ENCODE results near the gene CISH.

The CISH gene

GRCh38 chr3:50650018-50650417, 38.4 kb upstream of the CISH start:
- no peak overlapping the region for H2BK15ac ChIP-seq (ENCODE audit: low read depth, poor library complexity, severe bottlenecking)
- no peak overlapping the region for H2AFZ ChIP-seq (ENCODE audit: low read depth, low read length)
- no peak overlapping the region for H3K14ac ChIP-seq (ENCODE audit: low read length in 2 of 2)
- no peak overlapping the region for H3K18ac ChIP-seq (ENCODE audit: low read depth in 1 of 2, low read length in 2 of 2)
- H3K4me3 ChIP-seq (ENCODE audit: insufficient read depth in 1 of 2, low read depth in 1 of 2, low read length in 2 of 2), result no peak overlapping the region
- H2BK120ac ChIP-seq (ENCODE audit: low read depth, low read length), result no peak overlapping the region
- no peak overlapping the region for H2BK12ac ChIP-seq (ENCODE audit: low read length in 2 of 2)
- no CpG with 5 or more reads among the region's 1 CpG for WGBS
- no peak overlapping the region for H2AK5ac ChIP-seq (ENCODE audit: low read length, severe bottlenecking)
- H3K4ac ChIP-seq (ENCODE audit: low read depth in 1 of 2, low read length in 2 of 2), result no peak overlapping the region
- H4K8ac ChIP-seq (ENCODE audit: low read length), result no peak overlapping the region
- no peaks in the 10 kb centered on the region for H3K9me3 ChIP-seq (ENCODE audit: control insufficient read depth, low read length)
- DNase-seq, result no peak
- no peak overlapping the region for H2BK5ac ChIP-seq (ENCODE audit: low read depth, low read length, poor library complexity, severe bottlenecking)
- peaks cover 40 to 55% of the 10 kb centered on the region in 2 experiments for H3K36me3 ChIP-seq (ENCODE audit: control insufficient read depth in 1 of 2, insufficient read depth in 2 of 2, low read depth in 1 of 2, low read length in 2 of 2)
- H3K27me3 ChIP-seq (ENCODE audit: control insufficient read depth in 1 of 2, insufficient read depth in 1 of 2, low read length in 2 of 2), result peaks cover 0 to 9% of the 10 kb centered on the region in 2 experiments
- H3K4me1 ChIP-seq (ENCODE audit: control insufficient read depth, insufficient read depth, low read depth, low read length), result peaks cover 3% of the 10 kb centered on the region
- H4K91ac ChIP-seq (ENCODE audit: low read length), result no peak overlapping the region
- no peak overlapping the region for H3K23ac ChIP-seq (ENCODE audit: low read length in 2 of 2)
- no peak overlapping the region for H3K4me2 ChIP-seq (ENCODE audit: low read length, poor library complexity, severe bottlenecking)
- H3K27ac ChIP-seq (ENCODE audit: low read length, poor library complexity, severe bottlenecking), result no peak overlapping the region
- H3K9ac ChIP-seq (ENCODE audit: low read length), result no peak overlapping the region
- H3K79me1 ChIP-seq (replicated peaks; ENCODE audit: low read length, poor library complexity, severe bottlenecking), result no peaks in the 10 kb centered on the region

- Histone ChIP-seq H3K79me1 (replicated peaks; ENCODE audit: low read length, poor library complexity, severe bottlenecking) (no peaks in the 10 kb centered on the region), H2AK5ac (ENCODE audit: low read length, severe bottlenecking) (no peak overlapping the region), H2BK12ac (ENCODE audit: low read length in 2 of 2) (no peak overlapping the region), H2AFZ (ENCODE audit: low read depth, low read length) (no peak overlapping the region), H3K4ac (ENCODE audit: low read depth in 1 of 2, low read length in 2 of 2) (no peak overlapping the region), H3K36me3 (ENCODE audit: control insufficient read depth in 1 of 2, insufficient read depth in 2 of 2, low read depth in 1 of 2, low read length in 2 of 2) (peaks cover 40 to 60% of the 10 kb centered on the region in 2 experiments), H3K4me2 (ENCODE audit: low read length, poor library complexity, severe bottlenecking) (no peak overlapping the region), H3K9ac (ENCODE audit: low read length) (no peak overlapping the region), H3K14ac (ENCODE audit: low read length in 2 of 2) (no peak overlapping the region), H3K23ac (ENCODE audit: low read length in 2 of 2) (no peak overlapping the region), H3K4me1 (ENCODE audit: control insufficient read depth, insufficient read depth, low read depth, low read length) (peaks cover 3% of the 10 kb centered on the region), H3K27ac (ENCODE audit: low read length, poor library complexity, severe bottlenecking) (no peak overlapping the region), H4K91ac (ENCODE audit: low read length) (no peak overlapping the region), H3K27me3 (ENCODE audit: control insufficient read depth in 1 of 2, insufficient read depth in 1 of 2, low read length in 2 of 2) (peaks cover 0 to 9% of the 10 kb centered on the region in 2 experiments), H2BK15ac (ENCODE audit: low read depth, poor library complexity, severe bottlenecking) (no peak overlapping the region), H3K4me3 (ENCODE audit: insufficient read depth in 1 of 2, low read depth in 1 of 2, low read length in 2 of 2) (no peak overlapping the region), H2BK120ac (ENCODE audit: low read depth, low read length) (no peak overlapping the region), H2BK5ac (ENCODE audit: low read depth, low read length, poor library complexity, severe bottlenecking) (no peak overlapping the region), H3K18ac (ENCODE audit: low read depth in 1 of 2, low read length in 2 of 2) (no peak overlapping the region), H4K8ac (ENCODE audit: low read length) (no peak overlapping the region), H3K9me3 (ENCODE audit: control insufficient read depth, low read length) (no peaks in the 10 kb centered on the region)
- WGBS, result 96% methylated on average over 5 of the region's 8 CpGs
- no peak for DNase-seq
Measured at GRCh38 chr3:50649451-50649931, 37.9 kb upstream of the CISH start.

DNA sequence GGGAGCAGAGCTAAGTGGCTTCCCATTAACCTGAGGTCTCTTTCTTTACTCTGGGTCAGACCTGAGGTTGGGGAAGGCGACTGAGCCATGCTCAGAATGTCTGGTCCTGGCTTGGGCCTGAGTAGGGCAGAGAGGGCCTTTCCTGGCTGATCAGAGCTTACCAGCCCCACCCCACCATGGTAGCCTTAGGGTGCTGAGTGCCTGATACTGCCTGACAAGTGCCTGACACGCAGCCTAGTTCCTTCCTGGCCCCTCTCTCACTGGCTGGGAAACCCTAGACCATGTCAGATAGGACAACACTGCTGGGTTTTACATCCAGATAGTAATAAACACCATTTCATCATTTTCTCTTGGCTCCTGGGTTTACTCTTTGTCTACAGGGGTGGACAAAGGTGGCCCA, 37.4 kb upstream of the CISH start:
- Histone ChIP-seq H3K14ac (ENCODE audit: low read length in 2 of 2) (no peak overlapping the region), H2BK15ac (ENCODE audit: low read depth, poor library complexity, severe bottlenecking) (no peak overlapping the region), H3K79me1 (replicated peaks; ENCODE audit: low read length, poor library complexity, severe bottlenecking) (no peaks in the 10 kb centered on the region), H3K27ac (ENCODE audit: low read length, poor library complexity, severe bottlenecking) (no peak overlapping the region), H3K4me3 (ENCODE audit: insufficient read depth in 1 of 2, low read depth in 1 of 2, low read length in 2 of 2) (no peak overlapping the region), H3K9ac (ENCODE audit: low read length) (no peak overlapping the region), H3K4ac (ENCODE audit: low read depth in 1 of 2, low read length in 2 of 2) (no peak overlapping the region), H3K23ac (ENCODE audit: low read length in 2 of 2) (no peak overlapping the region), H2AK5ac (ENCODE audit: low read length, severe bottlenecking) (no peak overlapping the region), H3K4me2 (ENCODE audit: low read length, poor library complexity, severe bottlenecking) (no peak overlapping the region), H2BK12ac (ENCODE audit: low read length in 2 of 2) (no peak overlapping the region), H3K27me3 (ENCODE audit: control insufficient read depth in 1 of 2, insufficient read depth in 1 of 2, low read length in 2 of 2) (peaks cover 0 to 7% of the 10 kb centered on the region in 2 experiments), H4K8ac (ENCODE audit: low read length) (no peak overlapping the region), H3K4me1 (ENCODE audit: control insufficient read depth, insufficient read depth, low read depth, low read length) (peaks cover 3% of the 10 kb centered on the region), H2BK120ac (ENCODE audit: low read depth, low read length) (no peak overlapping the region), H2AFZ (ENCODE audit: low read depth, low read length) (no peak overlapping the region), H4K91ac (ENCODE audit: low read length) (no peak overlapping the region), H3K9me3 (ENCODE audit: control insufficient read depth, low read length) (no peaks in the 10 kb centered on the region), H3K18ac (ENCODE audit: low read depth in 1 of 2, low read length in 2 of 2) (no peak overlapping the region), H3K36me3 (ENCODE audit: control insufficient read depth in 1 of 2, insufficient read depth in 2 of 2, low read depth in 1 of 2, low read length in 2 of 2) (peaks cover 46 to 65% of the 10 kb centered on the region in 2 experiments), H2BK5ac (ENCODE audit: low read depth, low read length, poor library complexity, severe bottlenecking) (no peak overlapping the region)
- WGBS, result 66% methylated on average over 2 of the region's 2 CpGs
- DNase-seq, result no peak

DNA sequence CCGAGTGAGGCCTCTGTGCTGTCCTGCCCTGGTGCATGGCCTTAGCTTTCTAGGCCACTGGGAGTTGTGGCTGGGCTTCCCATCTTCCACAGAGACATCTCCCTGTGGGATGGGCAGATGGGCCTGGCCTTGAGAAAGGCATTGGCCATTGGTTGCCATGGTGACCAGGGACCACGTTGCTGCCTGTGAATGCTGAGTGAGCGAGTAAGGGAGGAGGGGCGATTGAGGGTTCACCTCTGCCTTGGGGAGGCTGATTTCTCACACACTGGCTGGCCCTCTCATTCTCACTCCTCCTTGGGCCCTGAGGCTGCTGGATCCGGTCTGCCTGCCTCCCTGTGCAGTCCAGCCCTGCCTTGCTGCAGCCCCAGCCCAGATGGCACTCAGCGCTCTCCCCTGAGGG, 36.7 kb upstream of the CISH start:
- Histone ChIP-seq H3K4ac (ENCODE audit: low read depth in 1 of 2, low read length in 2 of 2) (no peak overlapping the region), H3K4me3 (ENCODE audit: insufficient read depth in 1 of 2, low read depth in 1 of 2, low read length in 2 of 2) (no peak overlapping the region), H3K4me2 (ENCODE audit: low read length, poor library complexity, severe bottlenecking) (no peak overlapping the region), H2AFZ (ENCODE audit: low read depth, low read length) (no peak overlapping the region), H3K27ac (ENCODE audit: low read length, poor library complexity, severe bottlenecking) (no peak overlapping the region), H3K9ac (ENCODE audit: low read length) (no peak overlapping the region), H3K9me3 (ENCODE audit: control insufficient read depth, low read length) (no peaks in the 10 kb centered on the region), H2BK5ac (ENCODE audit: low read depth, low read length, poor library complexity, severe bottlenecking) (no peak overlapping the region), H3K79me1 (replicated peaks; ENCODE audit: low read length, poor library complexity, severe bottlenecking) (no peaks in the 10 kb centered on the region), H4K8ac (ENCODE audit: low read length) (no peak overlapping the region), H4K91ac (ENCODE audit: low read length) (no peak overlapping the region), H3K14ac (ENCODE audit: low read length in 2 of 2) (no peak overlapping the region), H3K4me1 (ENCODE audit: control insufficient read depth, insufficient read depth, low read depth, low read length) (peaks cover 3% of the 10 kb centered on the region), H2BK120ac (ENCODE audit: low read depth, low read length) (no peak overlapping the region), H2BK12ac (ENCODE audit: low read length in 2 of 2) (no peak overlapping the region), H3K36me3 (ENCODE audit: control insufficient read depth in 1 of 2, insufficient read depth in 2 of 2, low read depth in 1 of 2, low read length in 2 of 2) (peaks cover 50 to 72% of the 10 kb centered on the region in 2 experiments), H3K27me3 (ENCODE audit: control insufficient read depth in 1 of 2, insufficient read depth in 1 of 2, low read length in 2 of 2) (peaks cover 0 to 4% of the 10 kb centered on the region in 2 experiments), H3K18ac (ENCODE audit: low read depth in 1 of 2, low read length in 2 of 2) (no peak overlapping the region), H3K23ac (ENCODE audit: low read length in 2 of 2) (no peak overlapping the region), H2AK5ac (ENCODE audit: low read length, severe bottlenecking) (no peak overlapping the region), H2BK15ac (ENCODE audit: low read depth, poor library complexity, severe bottlenecking) (no peak overlapping the region)
- DNase-seq, result no peak
- 73% methylated on average over 5 of the region's 6 CpGs for WGBS

All from mesenchymal stem cell (in vitro differentiated cells and primary cell).